IMR-90 (cell line): ENCODE measurements around the gene DNASE2B. TPM values are rescaled to one million over a fixed set of nuclear protein-coding genes. Genes with fewer than 3 reads are reported as not detected.

Source experiments
- ATAC-seq: fragments of 200-7000 bp; cut with Tn5 transposase; 2 replicates; pipeline ENCODE4 v1.9.1; 2020; ENCODE audit warnings: low read depth, mild to moderate bottlenecking, moderate library complexity
- BruUV-seq: library from RNA; stranded (reverse); fragments of 400-500 nt; replicated peaks from 2 replicates; lab custom pipeline; 2021; lab: Mats Ljungman, UMichigan
- CTCF ChIA-PET: fragments of 300-600 bp; formaldehyde crosslinking; extraction: SDS; loops from one replicate; lab custom pipeline; 2021; ENCODE audit warnings: antibody characterized with exemption; lab: Yijun Ruan, JAX
- POLR2A ChIA-PET: fragments of 300-600 bp; sonication (Branson Sonifier 250); formaldehyde crosslinking; loops from one replicate; lab custom pipeline; 2022; ENCODE audit warnings: antibody characterized with exemption; ENCODE audit not compliant: unreplicated experiment; lab: Charles Lee
- DNase-seq: peaks from one replicate; pipeline ENCODE4 v3.0.0; 2013
- H2AFZ ChIP-seq: replicated peaks from 2 replicates; pipeline ENCODE3; 2013; ENCODE audit warnings: low read length, mild to moderate bottlenecking; ENCODE audit not compliant: poor library complexity
- H2AK5ac ChIP-seq: 2 replicates; pipeline ENCODE4 v1.6.1; 2013; ENCODE audit warnings: low read depth, low read length, inconsistent platforms
- H2AK9ac ChIP-seq: replicated peaks from 2 replicates; pipeline ENCODE3; 2013; ENCODE audit warnings: mild to moderate bottlenecking, low read depth, low read length, moderate library complexity; ENCODE audit not compliant: poor library complexity
- H2BK120ac ChIP-seq: 2 replicates; pipeline ENCODE4 v1.6.1; 2013; ENCODE audit warnings: low read depth, low read length, inconsistent platforms
- H2BK15ac ChIP-seq: 3 replicates; pipeline ENCODE4 v1.6.1; 2013; ENCODE audit warnings: low read depth, low read length, inconsistent platforms
- H2BK20ac ChIP-seq: 2 replicates; pipeline ENCODE4 v1.6.1; 2013; ENCODE audit warnings: low read depth, mild to moderate bottlenecking, inconsistent platforms, low read length, moderate library complexity
- H2BK5ac ChIP-seq: 2 replicates; pipeline ENCODE4 v1.6.1; 2013; ENCODE audit warnings: mild to moderate bottlenecking, low read depth, low read length, inconsistent platforms; ENCODE audit not compliant: poor library complexity, severe bottlenecking
- H3K14ac ChIP-seq: replicated peaks from 2 replicates; pipeline ENCODE4 v1.6.1; 2013; ENCODE audit warnings: low read depth, low read length, inconsistent platforms
- H3K18ac ChIP-seq: 2 replicates; pipeline ENCODE4 v1.6.1; 2013; ENCODE audit warnings: low read depth, low read length, control low read depth
- H3K23ac ChIP-seq: 2 replicates; pipeline ENCODE4 v1.6.1; 2013; ENCODE audit warnings: low read depth, low read length, inconsistent platforms
- H3K27ac ChIP-seq: 2 replicates; pipeline ENCODE4 v1.5.1; 2013; ENCODE audit warnings: mild to moderate bottlenecking, control low read depth, low read length; ENCODE audit not compliant: insufficient read depth
- H3K27me3 ChIP-seq: 2 replicates; pipeline ENCODE4 v1.6.1; 2013; ENCODE audit warnings: low read length; ENCODE audit not compliant: control insufficient read depth, insufficient read depth
- H3K36me3 ChIP-seq: 2 replicates; pipeline ENCODE4 v1.6.1; 2013; ENCODE audit warnings: low read length, mixed read lengths; ENCODE audit not compliant: control insufficient read depth, insufficient read depth
- H3K4ac ChIP-seq: 2 replicates; pipeline ENCODE4 v1.6.1; 2013; ENCODE audit warnings: low read depth, low read length, inconsistent platforms
- H3K4me1 ChIP-seq: 2 replicates; pipeline ENCODE4 v1.6.1; 2013; ENCODE audit warnings: low read length, mixed read lengths; ENCODE audit not compliant: control insufficient read depth, insufficient read depth
- H3K4me2 ChIP-seq: 2 replicates; pipeline ENCODE4 v1.6.1; 2013; ENCODE audit warnings: low read depth, mild to moderate bottlenecking, control low read depth, low read length, moderate library complexity
- H3K4me3 ChIP-seq: 2 replicates; pipeline ENCODE4 v1.5.1; 2013; ENCODE audit warnings: low read depth, mild to moderate bottlenecking, control low read depth, low read length, moderate library complexity; ENCODE audit not compliant: insufficient read depth
- H3K56ac ChIP-seq: 2 replicates; pipeline ENCODE4 v1.6.1; 2013; ENCODE audit warnings: low read length, inconsistent platforms; ENCODE audit not compliant: insufficient read depth; ENCODE audit errors: extremely low read depth
- H3K79me1 ChIP-seq, 2 experiments: 2 replicates each; pipeline ENCODE4 v1.6.1; 2013; ENCODE audit warnings: low read length in 2 of 2, inconsistent platforms in 1 of 2, low read depth in 1 of 2
- H3K9ac ChIP-seq: 2 replicates; pipeline ENCODE4 v1.6.1; 2013; ENCODE audit warnings: low read depth, low read length, control low read depth
- H3K9me1 ChIP-seq: 2 replicates; pipeline ENCODE4 v1.6.1; 2013; ENCODE audit warnings: low read length, inconsistent platforms; ENCODE audit not compliant: insufficient read depth
- H3K9me3 ChIP-seq: 2 replicates; pipeline ENCODE4 v1.6.1; 2013; ENCODE audit warnings: low read length; ENCODE audit not compliant: control insufficient read depth, insufficient read depth
- H4K20me1 ChIP-seq: 2 replicates; pipeline ENCODE4 v1.6.1; 2013; ENCODE audit warnings: low read length, inconsistent platforms; ENCODE audit not compliant: insufficient read depth
- H4K5ac ChIP-seq: 2 replicates; pipeline ENCODE4 v1.6.1; 2013; ENCODE audit warnings: mild to moderate bottlenecking, low read depth, low read length, control low read depth
- H4K8ac ChIP-seq, 2 experiments: 2 replicates each; pipeline ENCODE4 v1.6.1; 2013; ENCODE audit warnings: low read depth in 2 of 2, low read length in 2 of 2, control low read depth in 1 of 2, inconsistent platforms in 1 of 2
- H4K91ac ChIP-seq: 2 replicates; pipeline ENCODE4 v1.6.1; 2013; ENCODE audit warnings: low read depth, low read length, inconsistent platforms; ENCODE audit not compliant: insufficient read depth
- BHLHE40 ChIP-seq: fragments of 150-350 bp; IDR thresholded peaks from 2 replicates; pipeline ENCODE4 v1.6.1; 2016; ENCODE audit warnings: mild to moderate bottlenecking, low read depth, low read length
- FOS ChIP-seq: fragments of 150-350 bp; IDR thresholded peaks from 2 replicates; pipeline ENCODE4 v1.6.1; 2016; ENCODE audit warnings: low read depth, low read length
- MAZ ChIP-seq: IDR thresholded peaks from 2 replicates; pipeline ENCODE4 v1.6.1; 2012; ENCODE audit warnings: low read depth, mild to moderate bottlenecking, low read length, improper control_type of control experiment, moderate library complexity, borderline replicate concordance
- NFE2L2 ChIP-seq: fragments of 150-350 bp; IDR thresholded peaks from 2 replicates; pipeline ENCODE4 v1.6.1; 2016; ENCODE audit warnings: low read depth, mild to moderate bottlenecking, low read length
- WGBS, 2 experiments: methylation state at CpG; one replicate each; pipeline versions ENCODE4 v1.1.5 to v1.1.7; 2013; ENCODE audit warnings: missing lambda C conversion rate in 2 of 2; ENCODE audit not compliant: insufficient read length in 1 of 2; ENCODE audit errors: extremely low coverage in 2 of 2; 5-methylcytosine and 5-hydroxymethylcytosine counted together
- dilution Hi-C: fragments of 300-500 bp; cut with HindIII; formaldehyde crosslinking; loops from one replicate; pipeline ENCODE4 v1.14.3; 2018; ENCODE audit warnings: low sequenced_read_pairs; ENCODE audit not compliant: unreplicated experiment
- in situ Hi-C: fragments of 300-500 bp; cut with MboI; formaldehyde crosslinking; loops from 3 replicates; pipeline ENCODE4 v1.14.3; 2019; ENCODE audit warnings: low sequenced_read_pairs, inconsistent platforms, mixed read lengths
- intact Hi-C: fragments of 100-400 bp; cut with micrococcal nuclease; formaldehyde crosslinking; loops from 2 replicates; pipeline ENCODE4 v1.10.0; 2022
- polyA plus RNA-seq, 3 experiments: library from polyadenylated mRNA; depleted of rRNA; stranded (reverse); fragments of >200 nt; gene quantifications; 2 replicates each; pipeline ENCODE4 v1.2.3, GENCODE V29; 2012; ENCODE audit warnings: low replicate concordance in 1 of 3
- total RNA-seq: library from RNA; depleted of rRNA; stranded (reverse); fragments of >200 nt; gene quantifications from 2 replicates; pipeline ENCODE4 v1.2.3, GENCODE V29; 2012

Gene DNASE2B
- total and polyA plus RNA-seq, 2 of the 4 experiments (the other 2 are of a cell fraction): not detected

GRCh38 chr1:84403347-84403746 lies 5.1 kb downstream of the DNASE2B start:
- H4K91ac ChIP-seq: no peak overlapping the region
- H3K4ac ChIP-seq: no peak overlapping the region
- dilution Hi-C loops (no loop called here), intact Hi-C loops (no loop called here), in situ Hi-C loops (no loop called here)
- TF ChIP-seq MAZ: no peak
- no peak for TF ChIP-seq FOS
- TF ChIP-seq NFE2L2: no peak
- no peak for TF ChIP-seq BHLHE40
- no peak overlapping the region for H2AK5ac ChIP-seq
- H2BK120ac ChIP-seq: no peak overlapping the region
- H2BK5ac ChIP-seq: no peak overlapping the region
- H3K27me3 ChIP-seq: no peaks in the 10 kb centered on the region
- CTCF ChIA-PET: interaction anchor here (1.1 kb wide), 1 partner anchor 101 kb away, joined by 6 read pairs; no protein-coding TSS in a partner anchor
- no peak overlapping the region for H3K23ac ChIP-seq
- no peak overlapping the region for H4K8ac ChIP-seq
- DNase-seq: no peak
- no peak overlapping the region for H2AFZ ChIP-seq
- no peaks in the 10 kb centered on the region for H3K79me1 ChIP-seq
- H4K5ac ChIP-seq: no peak overlapping the region
- WGBS, 2 experiments: no CpG with 5 or more reads among the region's 2 CpGs
- H3K56ac ChIP-seq: no peak overlapping the region
- no peak overlapping the region for H3K9ac ChIP-seq
- H3K36me3 ChIP-seq: no peaks in the 10 kb centered on the region
- no peak overlapping the region for H2AK9ac ChIP-seq
- no peaks in the 10 kb centered on the region for H3K9me1 ChIP-seq
- H3K9me3 ChIP-seq: no peaks in the 10 kb centered on the region
- H3K14ac ChIP-seq: no peak overlapping the region
- POLR2A ChIA-PET: no interaction called here
- no peaks in the 10 kb centered on the region for H4K20me1 ChIP-seq
- no peak overlapping the region for H2BK20ac ChIP-seq
- no peak overlapping the region for H3K4me3 ChIP-seq
- H3K4me1 ChIP-seq: no peaks in the 10 kb centered on the region
- no peak for ATAC-seq
- no peak overlapping the region for H2BK15ac ChIP-seq
- no peak overlapping the region for H3K18ac ChIP-seq
- no peak overlapping the region for H3K4me2 ChIP-seq
- H3K27ac ChIP-seq: no peak overlapping the region
- BruUV-seq: no TSS peak
